CD14-positive monocyte (primary cell): ENCODE results near the gene KIF16B. TPM values are rescaled to one million over a fixed set of nuclear protein-coding genes. Genes with fewer than 3 reads are reported as not detected.

Experiments
- DNase-seq, 3 donors: peaks; one replicate each; pipeline ENCODE4 v3.0.0-alpha.2; 2011 to 2022
- H2AFZ ChIP-seq: 2 replicates; pipeline ENCODE4 v1.6.0; 2012; ENCODE audit warnings: mild to moderate bottlenecking, low read depth, low read length, inconsistent platforms; ENCODE audit not compliant: insufficient read depth, poor library complexity, severe bottlenecking
- H3K27ac ChIP-seq, 2 donors: 1 replicate in 1 of 2; 2 replicates in 1 of 2; pipeline ENCODE4 v1.5.1; 2012 to 2013; ENCODE audit warnings: low read length in 2 of 2, control low read depth in 1 of 2, inconsistent platforms in 1 of 2, low read depth in 1 of 2, mild to moderate bottlenecking in 1 of 2
- H3K27me3 ChIP-seq, 2 donors: one replicate each; pipeline versions ENCODE4 v1.6.0 to v1.6.1; 2011 to 2013; ENCODE audit warnings: low read length in 2 of 2; ENCODE audit not compliant: control insufficient read depth in 2 of 2, insufficient read depth in 2 of 2
- H3K36me3 ChIP-seq, 2 donors: replicated peaks in 1 of 2; 1 replicate in 1 of 2; 2 replicates in 1 of 2; pipeline versions ENCODE4 v1.5.1 to v1.6.1; 2012 to 2013; ENCODE audit warnings: low read length in 2 of 2, control low read depth in 1 of 2, inconsistent platforms in 1 of 2, mild to moderate bottlenecking in 1 of 2; ENCODE audit not compliant: insufficient read depth in 2 of 2, control insufficient read depth in 1 of 2
- H3K4me1 ChIP-seq, 2 donors: 1 replicate in 1 of 2; 2 replicates in 1 of 2; pipeline versions ENCODE4 v1.5.1 to v1.6.1; 2012 to 2013; ENCODE audit warnings: low read length in 2 of 2, control low read depth in 1 of 2, inconsistent platforms in 1 of 2, mild to moderate bottlenecking in 1 of 2, moderate library complexity in 1 of 2; ENCODE audit not compliant: insufficient read depth in 2 of 2, control insufficient read depth in 1 of 2
- H3K4me2 ChIP-seq: replicated peaks from 2 replicates; pipeline ENCODE3; 2012; ENCODE audit warnings: low read length, moderate library complexity, mild to moderate bottlenecking; ENCODE audit not compliant: poor library complexity, severe bottlenecking; ENCODE audit errors: extremely low read depth
- H3K4me3 ChIP-seq, 3 experiments: fragments of 200-600 bp in 1 of 3; sonication (generic) in 1 of 3; replicated peaks in 1 of 3; 1 replicate in 2 of 3; 2 replicates in 1 of 3; pipeline ENCODE4 v1.5.1; 2011 to 2013; ENCODE audit warnings: low read length in 3 of 3, mild to moderate bottlenecking in 3 of 3, control low read depth in 2 of 3, low read depth in 2 of 3, inconsistent platforms in 1 of 3, moderate library complexity in 1 of 3
- H3K79me2 ChIP-seq: 2 replicates; pipeline ENCODE4 v1.6.0; 2012; ENCODE audit warnings: mild to moderate bottlenecking, control low read depth, inconsistent platforms, low read length, moderate library complexity; ENCODE audit not compliant: insufficient read depth
- H3K9ac ChIP-seq: 2 replicates; pipeline ENCODE4 v1.6.0; 2017; ENCODE audit warnings: low read length, mild to moderate bottlenecking; ENCODE audit not compliant: insufficient read depth, poor library complexity, severe bottlenecking
- H3K9me3 ChIP-seq, 2 donors: replicated peaks in 1 of 2; 1 replicate in 1 of 2; 2 replicates in 1 of 2; pipeline versions ENCODE4 v1.5.1 to v1.6.1; 2012 to 2013; ENCODE audit warnings: low read length in 2 of 2, control low read depth in 1 of 2; ENCODE audit not compliant: control insufficient read depth in 1 of 2, insufficient read depth in 1 of 2
- H4K20me1 ChIP-seq: 2 replicates; pipeline ENCODE4 v1.6.0; 2012; ENCODE audit warnings: mild to moderate bottlenecking, low read length, control low read depth, moderate library complexity; ENCODE audit not compliant: insufficient read depth
- H3K27ac Mint-ChIP-seq, 7 donors: one replicate each; pipeline ENCODE4 v1.8.0; 2020; ENCODE audit warnings: mild to moderate bottlenecking in 7 of 7, mixed read lengths in 7 of 7, moderate library complexity in 6 of 7, inconsistent platforms in 2 of 7
- H3K27me3 Mint-ChIP-seq, 3 donors: one replicate each; pipeline ENCODE4 v1.8.0; 2021 to 2022; ENCODE audit warnings: low read depth in 3 of 3, mild to moderate bottlenecking in 3 of 3, mixed read lengths in 3 of 3, moderate library complexity in 3 of 3, inconsistent platforms in 1 of 3
- H3K36me3 Mint-ChIP-seq, 2 donors: one replicate each; pipeline ENCODE4 v1.8.0; 2020; ENCODE audit warnings: mixed read lengths in 2 of 2, inconsistent platforms in 1 of 2, mild to moderate bottlenecking in 1 of 2
- H3K4me1 Mint-ChIP-seq: one replicate; pipeline ENCODE4 v1.8.0; 2020; ENCODE audit warnings: mild to moderate bottlenecking, mixed read lengths
- H3K4me3 Mint-ChIP-seq, 2 donors: one replicate each; pipeline ENCODE4 v1.8.0; 2020; ENCODE audit warnings: mild to moderate bottlenecking in 2 of 2, mixed read lengths in 2 of 2, moderate library complexity in 1 of 2
- H3K9me3 Mint-ChIP-seq, 7 donors: one replicate each; pipeline ENCODE4 v1.8.0; 2020 to 2022; ENCODE audit warnings: mixed read lengths in 7 of 7, mild to moderate bottlenecking in 6 of 7, moderate library complexity in 6 of 7, inconsistent platforms in 2 of 7
- WGBS: methylation state at CpG from one replicate; pipeline ENCODE4 v1.1.5; 2013; ENCODE audit warnings: missing lambda C conversion rate; ENCODE audit not compliant: insufficient coverage; 5-methylcytosine and 5-hydroxymethylcytosine counted together
- intact Hi-C, 2 donors: fragments of 100-400 bp; cut with micrococcal nuclease; formaldehyde crosslinking; loops; one replicate each; pipeline versions ENCODE4 v1.15.0 to v1.15.1; 2023
- polyA plus RNA-seq, 3 donors: library from polyadenylated mRNA; depleted of rRNA in 1 of 3; unstranded in 2 of 3; stranded (reverse) in 1 of 3; fragments of 300-500 nt in 2 of 3; fragments of >200 nt in 1 of 3; fragmentation: Illumina TruSeq in 2 of 3; gene quantifications; 1 replicate in 2 of 3; 2 replicates in 1 of 3; pipeline ENCODE4 v1.2.3, GENCODE V29; 2012 to 2021
- TF ChIP-seq, protein P1 (sequence below): fragments of 200-600 bp; IDR thresholded peaks from one replicate; pipeline ENCODE4 v1.8.0; 2022; ENCODE audit warnings: antibody characterized with exemption, mild to moderate bottlenecking

The KIF16B gene
- polyA plus RNA-seq, 3 donors = 0.89 to 2.9 (median 2.8) TPM

GRCh38 chr20:16609066-16609465, 35.8 kb upstream of the KIF16B start:
- 80% methylated on average over 1 of the region's 9 CpGs for WGBS
- H3K27ac Mint-ChIP-seq = no peak overlapping the region
- H3K4me1 ChIP-seq = no peaks in the 10 kb centered on the region
- H3K4me3 Mint-ChIP-seq = no peak overlapping the region
- no peaks in the 10 kb centered on the region for H3K36me3 ChIP-seq
- H3K27me3 Mint-ChIP-seq = peaks cover 4 to 11% (median 4%) of the 10 kb centered on the region in 3 donors
- intact Hi-C loops = no loop called here
- H3K27ac ChIP-seq = no peak overlapping the region
- no peak overlapping the region for H3K4me3 ChIP-seq
- H3K4me1 Mint-ChIP-seq = no peaks in the 10 kb centered on the region
- no peaks in the 10 kb centered on the region for H4K20me1 ChIP-seq
- no peaks in the 10 kb centered on the region for H3K27me3 ChIP-seq
- TF ChIP-seq, protein P1, sequence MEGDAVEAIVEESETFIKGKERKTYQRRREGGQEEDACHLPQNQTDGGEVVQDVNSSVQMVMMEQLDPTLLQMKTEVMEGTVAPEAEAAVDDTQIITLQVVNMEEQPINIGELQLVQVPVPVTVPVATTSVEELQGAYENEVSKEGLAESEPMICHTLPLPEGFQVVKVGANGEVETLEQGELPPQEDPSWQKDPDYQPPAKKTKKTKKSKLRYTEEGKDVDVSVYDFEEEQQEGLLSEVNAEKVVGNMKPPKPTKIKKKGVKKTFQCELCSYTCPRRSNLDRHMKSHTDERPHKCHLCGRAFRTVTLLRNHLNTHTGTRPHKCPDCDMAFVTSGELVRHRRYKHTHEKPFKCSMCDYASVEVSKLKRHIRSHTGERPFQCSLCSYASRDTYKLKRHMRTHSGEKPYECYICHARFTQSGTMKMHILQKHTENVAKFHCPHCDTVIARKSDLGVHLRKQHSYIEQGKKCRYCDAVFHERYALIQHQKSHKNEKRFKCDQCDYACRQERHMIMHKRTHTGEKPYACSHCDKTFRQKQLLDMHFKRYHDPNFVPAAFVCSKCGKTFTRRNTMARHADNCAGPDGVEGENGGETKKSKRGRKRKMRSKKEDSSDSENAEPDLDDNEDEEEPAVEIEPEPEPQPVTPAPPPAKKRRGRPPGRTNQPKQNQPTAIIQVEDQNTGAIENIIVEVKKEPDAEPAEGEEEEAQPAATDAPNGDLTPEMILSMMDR = no peak
- H3K9me3 Mint-ChIP-seq = peaks cover 0 to 10% (median 2%) of the 10 kb centered on the region in 7 donors
- no peaks in the 10 kb centered on the region for H3K36me3 Mint-ChIP-seq
- H3K9ac ChIP-seq = no peak overlapping the region
- no peak for DNase-seq
- no peak overlapping the region for H2AFZ ChIP-seq
- H3K9me3 ChIP-seq = no peaks in the 10 kb centered on the region
- H3K79me2 ChIP-seq = no peaks in the 10 kb centered on the region
- no peak overlapping the region for H3K4me2 ChIP-seq

DNA sequence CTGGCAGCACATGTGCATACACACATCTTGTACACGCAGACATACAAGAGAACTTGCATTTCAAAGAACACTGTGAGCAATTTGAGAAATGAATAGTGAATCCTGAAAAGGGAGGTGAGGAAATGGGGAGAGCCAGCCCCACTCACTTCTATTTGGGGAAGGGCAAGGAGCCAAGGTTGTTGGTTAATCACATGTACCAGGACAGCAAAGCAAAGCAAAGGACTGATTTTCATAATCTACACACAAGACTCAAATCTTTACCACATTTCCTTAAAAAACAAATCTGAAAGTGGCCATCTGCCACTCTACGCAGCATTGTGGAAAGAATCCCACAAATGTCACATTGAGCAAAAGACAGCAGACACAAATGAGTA, 35.0 kb upstream of the KIF16B start:
- H3K79me2 ChIP-seq = no peaks in the 10 kb centered on the region
- H3K27ac ChIP-seq = no peak overlapping the region
- H3K27ac Mint-ChIP-seq = no peak overlapping the region
- WGBS = no CpG with 5 or more reads among the region's 2 CpGs
- TF ChIP-seq, protein P1 = no peak
- no peaks in the 10 kb centered on the region for H3K36me3 ChIP-seq
- intact Hi-C loops = no loop called here
- H3K4me2 ChIP-seq = no peak overlapping the region
- no peaks in the 10 kb centered on the region for H4K20me1 ChIP-seq
- H3K4me3 ChIP-seq = no peak overlapping the region
- H3K36me3 Mint-ChIP-seq = no peaks in the 10 kb centered on the region
- H3K9me3 Mint-ChIP-seq = peaks cover 0 to 10% (median 2%) of the 10 kb centered on the region in 7 donors
- no peaks in the 10 kb centered on the region for H3K4me1 ChIP-seq
- H2AFZ ChIP-seq = no peak overlapping the region
- no peak for DNase-seq
- no peak overlapping the region for H3K9ac ChIP-seq
- H3K9me3 ChIP-seq = no peaks in the 10 kb centered on the region
- no peaks in the 10 kb centered on the region for H3K27me3 ChIP-seq
- H3K4me1 Mint-ChIP-seq = no peaks in the 10 kb centered on the region
- H3K27me3 Mint-ChIP-seq = peaks cover 4 to 14% (median 4%) of the 10 kb centered on the region in 3 donors
- no peak overlapping the region for H3K4me3 Mint-ChIP-seq
